GM19238 (cell line): ENCODE measurements around the gene CCDC12.
A peak's percentile ranks its signal among the peaks of the same experiment; 100 is the strongest.

ENCODE experiments used
- DNase-seq: peaks from one replicate; pipeline ENCODE4 v3.0.0; 2011; ENCODE audit warnings: low spot score; ENCODE audit not compliant: insufficient read length

Gene CCDC12

DNA sequence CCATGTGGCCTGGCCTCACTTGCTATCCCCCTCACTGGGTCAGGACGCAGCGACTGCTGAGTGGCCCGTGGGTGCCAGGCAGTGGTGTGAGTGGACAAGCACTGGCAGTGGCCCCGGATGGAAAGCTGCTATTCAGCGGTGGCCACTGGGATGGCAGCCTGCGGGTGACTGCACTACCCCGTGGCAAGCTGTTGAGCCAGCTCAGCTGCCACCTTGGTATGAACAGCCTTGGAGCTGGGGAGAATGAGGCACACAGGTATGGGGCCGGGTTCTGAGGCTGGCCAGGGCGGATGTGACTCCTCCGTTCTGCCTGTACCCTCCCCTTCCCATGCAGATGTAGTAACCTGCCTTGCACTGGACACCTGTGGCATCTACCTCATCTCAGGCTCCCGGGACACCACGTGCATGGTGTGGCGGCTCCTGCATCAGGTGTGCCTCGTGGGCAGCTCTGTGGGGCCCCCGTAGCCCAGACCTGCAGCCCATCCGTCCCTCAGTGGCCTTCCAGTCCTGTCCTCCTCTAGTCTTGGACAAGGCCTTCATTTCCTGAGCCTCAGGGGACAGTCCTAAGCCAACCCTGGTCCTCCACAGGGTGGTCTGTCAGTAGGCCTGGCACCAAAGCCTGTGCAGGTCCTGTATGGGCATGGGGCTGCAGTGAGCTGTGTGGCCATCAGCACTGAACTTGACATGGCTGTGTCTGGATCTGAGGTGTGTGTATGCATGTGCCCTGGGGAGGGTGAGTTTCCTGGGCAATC is 31.1 kb upstream of the CCDC12 start:
- DNase-seq: no peak

- no peak for DNase-seq
These were observed 30.5 kb upstream of the CCDC12 start for GRCh38 chr3:47007001-47007400.

DNA sequence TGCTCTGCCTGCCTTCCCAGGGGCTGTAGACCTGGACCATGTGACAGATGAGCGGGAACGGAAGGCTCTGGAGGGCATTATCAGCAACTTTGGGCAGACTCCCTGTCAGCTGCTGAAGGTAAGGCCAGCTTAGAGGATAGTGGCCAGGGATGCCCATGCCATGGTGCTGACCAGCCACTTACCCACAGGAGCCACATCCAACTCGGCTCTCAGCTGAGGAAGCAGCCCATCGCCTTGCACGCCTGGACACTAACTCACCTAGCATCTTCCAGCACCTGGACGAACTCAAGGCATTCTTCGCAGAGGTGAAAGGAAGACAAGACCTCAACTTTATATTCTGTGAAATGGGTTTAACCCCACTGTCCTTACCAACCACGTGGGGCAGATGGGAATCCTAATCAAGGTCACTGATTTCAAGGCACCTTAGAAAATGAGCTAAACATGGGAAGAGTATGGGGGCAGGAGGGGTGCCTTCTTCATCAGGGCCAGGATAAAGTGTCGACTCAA is 29.7 kb upstream of the CCDC12 start:
- no peak for DNase-seq

DNA sequence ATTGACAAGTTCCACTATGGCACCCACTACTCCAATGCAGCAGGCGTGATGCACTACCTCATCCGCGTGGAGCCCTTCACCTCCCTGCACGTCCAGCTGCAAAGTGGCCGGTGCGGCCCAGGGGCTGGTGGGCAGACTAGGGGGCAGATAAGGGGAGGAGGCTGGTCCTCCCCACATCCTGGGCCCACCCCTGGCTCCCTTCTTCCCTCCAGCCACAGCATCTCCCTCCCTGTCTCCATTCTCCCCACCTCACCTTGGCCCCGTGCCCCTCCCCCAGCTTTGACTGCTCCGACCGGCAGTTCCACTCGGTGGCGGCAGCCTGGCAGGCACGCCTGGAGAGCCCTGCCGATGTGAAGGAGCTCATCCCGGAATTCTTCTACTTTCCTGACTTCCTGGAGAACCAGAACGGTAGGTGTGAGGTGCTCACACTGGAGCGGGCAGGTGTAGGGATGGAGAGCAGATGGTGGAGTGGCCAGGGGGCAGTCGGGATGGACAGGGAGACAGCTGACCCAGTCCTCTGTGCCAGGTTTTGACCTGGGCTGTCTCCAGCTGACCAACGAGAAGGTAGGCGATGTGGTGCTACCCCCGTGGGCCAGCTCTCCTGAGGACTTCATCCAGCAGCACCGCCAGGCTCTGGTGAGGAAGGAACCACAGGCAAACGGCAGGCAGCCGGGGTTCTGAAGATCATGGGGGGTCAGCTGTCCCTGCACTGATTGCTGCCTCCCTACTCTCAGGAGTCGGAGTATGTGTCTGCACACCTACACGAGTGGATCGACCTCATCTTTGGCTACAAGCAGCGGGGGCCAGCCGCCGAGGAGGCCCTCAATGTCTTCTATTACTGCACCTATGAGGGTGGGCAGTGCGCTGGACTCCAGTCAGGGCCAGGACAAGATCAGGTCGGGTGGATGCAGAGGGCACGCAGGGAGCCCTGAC is 28.9 kb upstream of the CCDC12 start:
- DNase-seq: no peak

DNA sequence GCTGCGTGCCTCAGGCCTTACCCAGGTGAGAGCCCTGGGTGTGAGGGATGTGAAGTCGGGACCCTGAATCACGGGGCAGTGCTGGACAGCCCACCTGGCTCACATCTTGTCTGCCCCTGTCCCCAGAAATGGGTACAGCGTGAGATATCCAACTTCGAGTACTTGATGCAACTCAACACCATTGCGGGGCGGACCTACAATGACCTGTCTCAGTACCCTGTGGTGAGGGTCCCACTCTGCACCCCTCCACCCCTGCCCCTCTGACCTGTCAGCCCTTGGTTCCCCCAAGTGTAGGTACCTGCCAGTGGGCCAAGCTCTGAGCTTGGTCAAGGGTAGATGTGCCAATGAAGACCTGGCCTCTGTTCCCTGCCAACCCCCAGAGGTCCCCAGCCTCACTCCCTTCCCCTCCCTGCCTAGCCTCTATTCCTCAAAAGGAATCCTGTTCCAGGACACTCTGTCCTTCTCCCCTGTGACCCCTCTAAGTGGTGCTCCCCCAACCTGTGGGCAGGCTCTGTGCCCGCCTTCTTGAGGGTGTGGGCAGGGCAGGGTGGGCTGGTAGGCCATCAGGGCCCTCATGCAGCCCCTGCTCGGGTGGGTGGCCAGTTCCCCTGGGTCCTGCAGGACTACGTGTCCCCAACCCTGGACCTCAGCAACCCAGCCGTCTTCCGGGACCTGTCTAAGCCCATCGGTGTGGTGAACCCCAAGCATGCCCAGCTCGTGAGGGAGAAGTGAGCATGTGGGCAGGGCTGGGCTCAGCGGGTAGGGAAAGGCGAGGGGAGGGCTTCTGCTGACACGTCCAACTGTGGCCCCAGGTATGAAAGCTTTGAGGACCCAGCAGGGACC is 28.0 kb upstream of the CCDC12 start:
- no peak for DNase-seq

- DNase-seq: no peak
These were observed 27.2 kb upstream of the CCDC12 start for GRCh38 chr3:47003461-47004368.

- DNase-seq: no peak
These were observed 26.5 kb upstream of the CCDC12 start for GRCh38 chr3:47003056-47003410.

- no peak for DNase-seq
These were observed 25.9 kb upstream of the CCDC12 start for GRCh38 chr3:47002171-47003055.

GRCh38 chr3:47001731-47002170 is 25.2 kb upstream of the CCDC12 start:
- DNase-seq: no peak

- no peak for DNase-seq
These were observed 24.6 kb upstream of the CCDC12 start for GRCh38 chr3:47000922-47001730.

- no peak for DNase-seq
These were observed 23.8 kb upstream of the CCDC12 start for GRCh38 chr3:47000198-47000815.

DNA sequence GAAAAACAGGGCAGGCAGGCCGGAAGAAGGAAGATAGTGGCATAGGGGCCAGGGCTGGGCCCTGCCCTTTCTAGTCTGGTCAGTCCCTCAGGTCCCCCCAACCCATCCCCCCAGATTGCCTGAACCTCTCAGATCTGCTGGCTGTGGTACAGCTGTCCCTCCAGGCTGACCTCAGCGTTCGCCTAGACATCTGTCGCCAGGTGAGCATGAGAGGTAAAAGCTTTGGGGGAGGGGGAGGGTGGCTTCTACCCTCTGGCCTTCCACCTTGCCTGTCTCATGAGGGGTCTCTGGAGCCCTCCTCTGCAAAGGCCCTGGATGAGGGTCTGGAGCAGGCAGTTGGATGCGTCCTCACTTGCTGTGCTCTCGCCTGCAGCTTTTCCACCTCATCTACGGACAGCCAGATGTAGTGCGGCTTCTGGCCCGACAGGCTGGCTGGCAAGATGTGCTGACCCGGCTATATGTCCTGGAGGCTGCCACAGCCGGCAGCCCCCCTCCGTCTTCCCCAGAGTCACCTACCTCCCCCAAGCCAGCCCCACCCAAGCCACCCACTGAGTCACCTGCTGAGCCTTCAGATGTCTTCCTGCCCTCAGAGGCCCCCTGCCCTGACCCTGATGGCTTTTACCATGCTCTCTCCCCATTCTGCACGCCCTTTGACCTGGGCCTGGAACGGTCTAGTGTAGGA is 23.1 kb upstream of the CCDC12 start:
- no peak for DNase-seq

DNA sequence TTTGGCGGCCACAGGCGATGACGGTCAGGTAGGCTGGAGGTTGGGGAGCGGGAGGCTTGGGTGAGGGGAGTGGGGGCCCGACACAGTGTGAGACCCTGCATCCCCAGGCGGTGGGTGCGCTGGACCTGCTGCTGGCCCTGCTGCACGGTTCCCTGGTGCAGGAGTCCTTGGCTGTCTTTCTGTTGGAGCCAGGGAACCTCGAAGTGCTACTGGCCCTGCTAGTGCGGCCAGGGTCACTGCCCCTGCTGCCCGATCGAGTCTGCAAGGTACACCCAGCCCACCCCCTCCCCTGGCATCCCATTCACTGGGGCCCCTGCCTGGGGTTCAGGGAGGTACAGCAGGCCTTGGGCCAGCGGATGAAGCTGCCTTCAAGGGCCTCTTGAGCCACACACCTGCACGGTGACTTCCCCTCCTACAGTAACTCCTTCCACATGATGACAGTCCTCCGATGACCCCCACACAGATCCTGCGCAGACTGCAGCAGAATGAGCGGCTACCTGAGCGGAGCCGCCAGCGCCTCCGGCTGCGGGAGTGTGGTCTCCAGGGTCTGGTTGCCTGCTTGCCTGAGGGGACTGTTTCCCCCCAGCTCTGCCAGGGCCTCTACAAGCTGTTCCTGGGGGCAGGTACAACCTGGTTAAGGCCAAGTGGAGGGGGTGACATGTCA is 22.4 kb upstream of the CCDC12 start:
- no peak for DNase-seq

- DNase-seq: peak; percentile 85
These were observed 21.7 kb upstream of the CCDC12 start for GRCh38 chr3:46998121-46998851.

DNA sequence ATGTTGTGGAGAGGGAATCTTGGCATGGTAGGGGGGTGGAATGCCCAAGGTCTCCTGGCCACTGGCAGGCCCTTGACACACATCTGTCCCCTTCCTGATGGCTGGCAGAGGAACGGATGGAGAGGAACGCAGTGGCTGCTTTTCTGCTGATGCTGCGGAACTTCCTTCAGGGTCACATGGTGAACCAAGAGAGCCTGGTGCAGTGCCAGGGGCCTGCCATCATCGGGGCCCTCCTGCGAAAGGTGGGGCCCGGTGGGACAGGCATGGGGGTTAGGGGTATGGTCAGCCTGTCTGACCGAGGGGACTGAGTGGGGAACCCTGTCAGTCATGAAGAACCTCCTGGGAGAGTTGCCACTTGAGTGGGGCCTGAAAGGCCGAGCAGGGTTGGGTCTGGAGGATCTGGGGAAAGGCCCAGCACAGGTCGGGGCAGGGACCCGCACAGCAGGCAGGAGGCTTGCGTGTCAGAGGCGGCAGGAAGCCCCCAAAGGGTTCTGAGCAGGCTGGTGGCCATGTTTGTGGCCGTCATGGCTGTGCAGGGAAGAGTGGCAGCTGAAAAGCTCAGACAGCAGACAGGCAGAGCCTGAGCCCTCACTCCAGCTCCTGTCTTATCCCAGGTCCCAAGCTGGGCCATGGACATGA is 21.0 kb upstream of the CCDC12 start:
- no peak for DNase-seq
